IPS-11a (cell line): ENCODE results near the gene TCERG1L.
"Not testable (repeated sequence)": the region's sequence is repeated elsewhere in the genome, so short reads cannot be mapped to it uniquely, and the experiment has no call there.

Source experiments
- H3K4me3 ChIP-seq: one replicate; pipeline ENCODE4 v1.5.1; 2013; ENCODE audit warnings: low read depth, low read length, control low read depth

Gene TCERG1L

DNA sequence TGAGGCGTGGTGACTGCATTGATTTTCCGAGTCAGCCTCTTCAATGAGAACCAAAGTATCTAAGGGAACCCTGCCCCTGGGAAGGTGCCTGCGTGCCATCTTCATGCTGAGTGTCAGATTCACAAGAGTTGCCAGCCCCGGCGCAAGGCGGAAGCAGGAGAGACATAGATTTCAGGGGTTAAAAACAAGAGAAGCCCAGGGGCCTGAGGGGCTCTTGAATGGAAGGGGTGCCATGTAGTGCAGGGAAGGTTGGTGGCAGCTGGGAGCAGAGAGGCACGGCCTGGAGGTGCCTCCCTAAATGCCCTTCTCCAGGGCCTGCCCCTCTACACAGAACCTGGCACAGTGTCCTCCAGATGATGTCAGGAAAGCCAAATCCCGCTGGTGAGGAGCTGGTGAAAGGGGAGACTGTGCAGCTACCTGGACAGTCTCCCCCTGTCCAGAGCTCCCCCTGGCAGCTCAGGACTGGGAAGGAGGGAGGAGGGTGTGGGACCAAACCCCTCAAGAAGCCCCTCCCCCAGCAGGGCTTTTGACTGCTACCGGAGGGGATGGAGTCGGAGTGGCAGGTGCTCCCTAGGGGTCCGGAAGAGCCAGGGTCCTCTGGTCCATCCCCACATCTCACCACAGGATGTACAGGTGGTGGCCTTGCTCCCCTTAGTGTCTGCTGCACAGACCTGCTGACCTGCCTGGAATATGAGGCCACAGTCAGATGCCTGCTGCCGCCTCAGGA lies 137.9 kb downstream of the TCERG1L start:
- no peak overlapping the region for H3K4me3 ChIP-seq

DNA sequence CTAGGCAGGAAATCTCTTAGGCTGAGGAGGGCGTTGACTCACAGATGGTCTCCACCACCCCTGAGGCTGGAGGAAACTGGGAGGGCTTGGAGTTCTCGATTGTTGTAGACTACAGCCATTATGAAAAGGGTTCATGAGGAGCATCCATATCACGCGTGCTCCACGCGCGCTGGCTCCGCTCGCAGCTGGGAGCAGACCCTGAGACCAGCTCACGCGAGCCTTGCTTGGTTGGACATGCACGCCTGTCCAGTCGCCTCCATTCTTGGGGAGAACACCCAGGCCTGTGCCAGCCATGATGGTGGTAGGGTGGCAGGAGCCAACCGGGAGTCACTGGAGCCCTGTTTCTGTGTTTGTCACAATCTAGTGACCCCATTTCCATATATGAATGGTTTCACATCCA lies 139.1 kb downstream of the TCERG1L start:
- no peak overlapping the region for H3K4me3 ChIP-seq

DNA sequence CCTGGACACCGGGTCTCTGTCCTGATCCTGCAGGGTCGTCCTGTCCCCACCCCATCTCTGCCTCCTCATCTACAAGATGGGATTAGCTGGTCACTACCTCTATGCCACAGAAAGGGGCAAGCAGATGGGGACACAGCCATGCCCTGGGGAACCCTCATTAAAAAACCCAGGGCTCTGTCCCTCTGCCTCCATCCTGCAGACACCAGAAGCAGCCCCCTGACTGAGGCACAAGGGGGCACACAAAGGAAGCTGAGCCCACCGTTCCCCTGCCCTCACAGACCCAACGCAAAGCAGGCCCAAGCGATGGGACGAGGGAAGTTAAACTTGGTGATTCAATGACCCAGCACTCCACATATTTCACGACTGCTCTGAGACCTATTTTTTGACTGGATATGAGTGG lies 142.4 kb downstream of the TCERG1L start:
- H3K4me3 ChIP-seq = no peak overlapping the region

DNA sequence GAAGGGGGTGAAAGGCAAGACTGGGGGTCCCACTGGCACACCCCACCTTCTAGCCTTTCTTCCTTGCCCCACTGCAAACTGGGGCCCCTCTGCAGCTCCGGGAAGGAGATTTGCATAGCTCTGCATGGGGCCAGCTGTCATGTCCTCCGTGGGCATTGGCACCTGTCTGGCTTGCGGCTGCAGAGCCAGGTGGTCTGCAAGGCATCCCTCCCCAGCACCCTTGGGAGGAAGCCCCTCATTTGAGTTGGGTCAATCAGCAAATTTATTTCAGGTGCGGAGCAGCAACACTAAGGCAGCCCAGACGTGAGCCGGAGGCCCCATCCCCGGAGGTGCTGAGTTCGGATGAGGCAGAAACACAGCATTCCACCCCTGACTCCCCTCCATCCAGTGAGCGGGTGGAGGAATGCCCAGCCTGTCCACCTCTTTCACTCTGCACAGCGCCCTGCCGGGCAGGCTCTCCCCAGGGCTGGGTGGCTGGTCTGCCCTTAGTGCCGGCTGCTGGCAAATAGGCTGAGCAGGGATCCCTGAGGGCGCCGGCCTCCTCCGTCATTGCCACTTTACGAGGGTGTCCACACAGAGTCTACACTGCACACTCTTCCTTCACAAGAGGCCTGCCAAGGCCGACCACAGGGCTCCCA lies 143.2 kb downstream of the TCERG1L start:
- no peak overlapping the region for H3K4me3 ChIP-seq

DNA sequence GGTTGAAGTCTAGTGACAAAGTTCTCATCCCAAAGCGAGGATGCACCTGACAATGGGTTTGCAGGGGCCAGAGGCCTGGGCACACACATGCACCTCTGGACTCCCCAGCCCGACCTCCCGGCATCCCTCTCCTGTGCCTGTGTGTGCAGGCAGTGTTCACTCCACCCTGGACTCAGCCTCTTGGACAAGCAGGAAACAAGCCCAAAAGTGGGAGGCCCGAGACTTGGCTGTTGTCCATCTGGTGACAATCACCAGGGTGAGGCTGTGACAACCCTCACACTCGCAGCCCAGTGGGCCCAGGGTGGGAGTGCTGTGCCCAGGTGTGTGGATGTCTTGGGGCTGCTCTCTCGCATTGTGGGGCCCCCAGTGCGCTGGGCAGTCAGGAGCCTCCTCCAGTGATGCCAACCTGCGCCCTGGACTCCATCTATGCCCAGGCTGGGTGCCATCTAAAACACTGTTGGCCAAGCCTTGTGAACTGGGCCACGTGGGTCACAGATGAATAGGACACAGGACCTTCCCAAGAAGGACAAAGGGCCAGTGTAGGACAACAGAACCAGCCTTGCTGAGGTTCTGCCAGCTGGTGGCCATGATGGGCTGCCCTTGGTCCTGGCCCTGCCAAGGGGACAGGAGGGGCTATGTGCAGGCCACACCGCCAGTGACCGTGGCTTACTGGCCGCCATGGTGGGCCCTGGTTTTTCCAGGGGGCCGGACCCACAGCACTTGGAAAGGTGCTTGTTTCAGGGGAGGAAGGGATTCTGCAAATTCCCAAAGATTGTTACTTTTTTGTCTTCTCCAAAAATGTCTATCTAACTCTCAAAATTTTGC lies 144.3 kb downstream of the TCERG1L start:
- no peak overlapping the region for H3K4me3 ChIP-seq

DNA sequence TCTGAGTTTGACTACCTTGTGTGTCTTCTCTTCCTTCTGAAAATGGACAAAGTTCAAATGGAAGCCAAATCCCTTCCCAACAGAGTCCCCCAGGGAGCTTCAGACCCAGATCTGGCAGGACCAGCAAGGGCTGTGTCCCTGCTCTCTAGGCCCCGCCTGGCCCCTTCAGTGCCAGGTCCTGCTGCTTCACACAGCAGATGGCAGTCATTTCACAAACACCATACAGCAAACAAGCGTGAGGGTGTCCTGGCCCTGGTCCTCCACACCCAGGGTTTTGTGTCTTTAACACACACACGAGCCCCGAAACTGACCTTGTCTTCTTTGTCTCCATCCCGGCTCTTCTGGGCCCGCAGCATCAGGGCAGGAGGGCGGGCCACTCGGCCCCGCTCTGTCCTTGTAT lies 145.0 kb downstream of the TCERG1L start:
- no peak overlapping the region for H3K4me3 ChIP-seq

DNA sequence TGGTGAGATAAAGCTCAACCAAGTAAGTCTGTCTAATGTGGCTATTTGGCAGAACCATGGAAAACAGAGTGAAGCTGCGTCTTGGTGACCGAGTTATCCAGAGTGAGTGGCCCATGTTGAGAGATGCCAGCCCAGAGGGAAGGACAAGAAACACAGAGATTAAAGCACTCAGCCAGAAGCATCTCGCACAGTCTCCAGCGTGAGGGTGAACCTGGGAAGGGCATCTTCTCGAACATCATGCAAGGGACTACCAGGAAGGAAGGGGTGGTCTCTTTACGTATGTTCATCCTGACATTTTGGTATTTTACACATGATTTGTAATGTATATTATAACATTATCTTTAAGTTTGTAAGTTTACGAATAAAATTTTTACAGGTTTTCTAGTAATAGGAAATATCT lies 146.4 kb downstream of the TCERG1L start:
- H3K4me3 ChIP-seq = no peak overlapping the region

DNA sequence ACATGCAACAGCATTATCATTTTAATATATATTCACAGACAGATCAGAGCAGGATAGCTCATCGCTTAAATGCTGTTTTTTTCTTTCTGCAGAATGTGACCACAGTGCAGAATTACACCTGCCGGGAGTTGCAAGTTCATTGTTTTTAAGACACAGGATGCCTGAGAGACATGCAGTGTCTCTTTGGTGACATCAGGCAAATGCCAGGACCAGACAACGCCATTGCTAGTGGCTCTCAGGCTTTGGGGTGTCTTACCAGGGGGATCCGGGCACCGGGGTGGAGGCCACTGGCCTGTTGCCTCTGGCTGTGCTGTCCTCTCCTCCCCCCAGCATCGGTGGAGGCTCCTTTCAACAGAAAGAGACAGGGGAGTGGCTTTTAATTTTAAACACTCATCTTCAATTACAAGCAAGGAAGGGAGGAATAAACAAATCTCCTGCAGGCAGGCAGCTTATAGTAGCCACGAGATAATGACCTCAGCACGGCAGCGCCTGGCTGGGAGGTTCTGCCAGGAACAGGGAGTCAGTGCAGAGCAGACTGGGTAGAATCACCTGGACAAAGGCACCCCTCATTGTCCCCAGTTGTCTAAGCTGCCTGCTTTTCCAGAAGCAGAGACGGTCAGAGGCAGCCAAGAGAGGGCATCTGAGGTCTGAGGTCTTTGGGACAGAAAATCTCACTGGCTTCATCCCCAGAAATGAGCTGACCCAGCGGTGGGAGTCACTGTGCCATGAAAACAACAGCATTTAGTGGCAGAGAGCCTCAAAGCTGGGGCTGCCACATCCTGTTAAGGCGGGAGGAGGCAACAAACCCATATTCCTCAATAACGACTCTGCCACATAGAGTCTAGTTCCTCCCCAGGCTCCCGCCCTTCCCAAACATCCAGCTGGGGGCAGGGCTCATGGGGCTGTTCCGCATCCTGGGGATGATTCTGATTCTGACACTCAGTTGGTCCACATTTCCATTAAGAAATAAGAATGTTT lies 148.4 kb downstream of the TCERG1L start:
- H3K4me3 ChIP-seq = no peak overlapping the region

DNA sequence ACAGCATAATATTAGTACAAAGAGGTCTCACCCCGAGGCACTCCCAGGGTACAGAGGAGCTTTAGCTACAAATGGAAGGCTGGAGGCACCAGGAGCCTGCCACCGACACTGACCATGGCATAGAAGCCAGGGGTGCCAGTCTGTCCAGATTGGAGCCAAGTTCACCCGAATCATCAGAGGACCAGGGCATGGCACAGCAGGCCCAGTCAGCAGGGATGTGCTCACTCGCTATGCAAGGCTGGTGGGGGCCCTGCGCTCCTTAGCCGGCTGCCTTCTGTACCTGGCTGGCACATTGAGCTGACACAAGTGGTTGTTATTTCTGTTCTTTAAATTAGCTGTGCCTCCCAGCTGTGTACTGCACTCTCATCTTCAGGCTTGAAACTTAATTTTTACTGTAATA lies 149.3 kb downstream of the TCERG1L start:
- H3K4me3 ChIP-seq = no peak overlapping the region

DNA sequence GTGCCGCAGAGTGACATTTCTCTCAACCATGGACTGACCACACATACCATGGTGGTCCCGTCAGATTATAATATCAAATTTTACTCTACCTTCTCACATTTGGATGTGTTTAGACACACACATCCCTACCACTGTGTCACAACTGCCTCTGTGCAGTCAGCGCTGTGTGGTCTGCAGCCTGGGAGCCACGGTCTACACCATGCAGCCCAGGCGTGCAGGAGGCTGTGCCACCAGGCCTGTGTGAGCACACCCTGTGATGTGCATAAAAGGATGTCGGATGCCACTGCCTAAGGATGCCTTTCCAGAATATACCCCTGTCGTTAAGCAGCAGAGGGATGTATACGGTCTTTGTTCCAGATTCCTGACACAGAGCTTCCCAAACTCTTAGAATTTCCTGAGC lies 150.4 kb downstream of the TCERG1L start:
- H3K4me3 ChIP-seq = no peak overlapping the region

DNA sequence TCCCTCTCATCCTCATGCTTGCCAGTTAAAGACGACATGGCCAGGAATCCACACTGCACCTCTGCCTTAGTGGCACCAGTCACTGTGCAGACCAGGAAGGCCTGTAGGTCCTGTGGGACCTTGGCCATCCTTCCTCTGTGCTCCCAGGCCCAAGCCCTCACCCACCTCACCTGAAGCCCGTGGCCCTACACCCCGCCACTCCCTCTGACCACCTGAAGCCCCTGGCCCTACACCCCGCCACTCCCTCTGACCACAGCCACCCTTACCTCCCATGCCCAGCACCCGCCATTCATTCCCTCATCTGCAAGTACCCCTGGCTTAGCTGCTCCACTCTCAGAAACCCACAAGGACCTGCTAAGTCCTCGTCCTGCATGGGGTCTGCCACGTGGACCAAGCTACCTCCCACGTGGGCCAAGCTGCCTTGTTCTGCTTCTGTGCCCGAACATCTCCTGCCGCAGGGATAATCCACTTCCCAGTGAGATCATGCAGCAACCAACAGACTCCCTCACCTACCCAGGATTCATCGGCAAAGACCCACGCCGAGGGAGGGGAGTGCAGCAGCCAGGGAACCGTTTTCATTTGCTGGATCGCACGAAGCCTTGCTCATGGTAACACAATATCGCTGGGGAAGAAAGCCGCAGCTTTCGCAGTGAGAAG lies 151.2 kb downstream of the TCERG1L start:
- H3K4me3 ChIP-seq = no peak overlapping the region

DNA sequence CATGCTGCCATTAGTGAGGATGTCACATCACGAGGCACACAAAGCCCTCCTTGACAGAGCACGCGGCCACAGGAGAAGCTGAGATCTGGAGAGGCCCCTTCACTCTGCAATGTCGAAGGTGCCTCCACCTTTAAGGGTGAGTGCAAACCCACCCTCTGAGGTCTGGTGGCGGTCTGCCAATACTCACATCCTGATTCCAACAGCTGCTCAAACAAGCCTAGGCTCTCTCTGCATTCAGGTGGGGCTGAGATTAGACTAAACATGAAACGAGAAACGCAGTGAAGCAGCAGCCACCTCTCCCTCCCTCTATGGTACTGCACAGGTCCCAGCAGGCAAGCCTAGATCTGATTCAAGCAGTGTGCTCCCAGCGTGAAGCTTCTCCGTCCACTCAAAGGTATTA lies 151.8 kb downstream of the TCERG1L start:
- H3K4me3 ChIP-seq = no peak overlapping the region

DNA sequence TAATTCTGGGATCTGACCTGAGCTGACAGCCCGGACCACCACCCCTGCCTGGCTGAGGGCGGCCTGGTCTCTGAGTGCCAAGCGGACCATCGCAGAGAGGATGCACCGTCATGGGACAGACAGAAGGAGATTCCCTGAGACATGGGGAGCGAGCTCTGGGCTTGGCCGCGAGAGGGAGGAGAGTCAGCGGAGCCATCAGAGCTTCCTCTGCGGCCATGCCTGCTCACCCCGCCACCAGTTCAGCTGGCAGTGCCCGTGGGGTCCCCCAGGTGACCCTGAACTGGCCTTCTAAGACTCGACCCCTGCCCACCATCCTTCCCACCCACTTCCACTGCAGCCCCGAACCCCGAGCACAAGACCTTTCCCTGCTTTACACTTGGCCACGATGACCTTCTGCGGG lies 152.8 kb downstream of the TCERG1L start:
- H3K4me3 ChIP-seq = no peak overlapping the region

DNA sequence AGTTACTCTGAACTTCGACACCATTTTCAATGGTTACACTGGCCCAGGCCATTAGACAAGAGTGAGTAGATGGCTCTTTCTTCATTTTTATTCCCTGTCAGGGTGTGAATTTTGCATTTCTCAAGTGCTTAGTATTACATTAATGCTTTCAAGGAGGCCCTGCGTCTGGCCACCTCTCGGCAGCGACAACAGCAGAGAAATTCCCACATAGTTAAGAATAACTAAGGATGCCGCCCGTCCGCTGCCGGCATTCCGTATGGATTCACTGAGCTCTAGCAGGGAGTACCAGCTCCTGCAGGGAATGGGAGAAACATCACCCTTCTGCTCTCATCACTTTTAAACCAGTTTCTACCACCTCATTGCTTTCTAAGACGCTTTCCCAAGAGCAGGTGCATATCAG lies 153.6 kb downstream of the TCERG1L start:
- H3K4me3 ChIP-seq = no peak overlapping the region

DNA sequence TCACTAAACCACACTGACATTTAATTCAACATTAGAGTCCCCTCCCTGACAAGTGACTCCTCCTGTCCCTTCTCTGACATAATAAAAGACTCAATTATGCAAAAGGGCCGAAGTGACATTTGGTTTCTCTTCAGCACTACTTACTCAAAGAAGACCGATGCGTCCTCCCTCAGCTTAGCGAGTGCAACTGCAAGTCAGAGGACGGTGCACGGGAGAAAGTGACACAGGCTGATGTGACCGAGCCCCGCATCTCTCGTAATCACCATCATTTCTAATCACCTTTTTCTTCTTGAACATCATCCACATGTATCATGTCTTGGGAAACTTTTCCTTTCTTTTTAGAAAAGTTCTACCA lies 155.7 kb downstream of the TCERG1L start:
- H3K4me3 ChIP-seq = no peak overlapping the region

DNA sequence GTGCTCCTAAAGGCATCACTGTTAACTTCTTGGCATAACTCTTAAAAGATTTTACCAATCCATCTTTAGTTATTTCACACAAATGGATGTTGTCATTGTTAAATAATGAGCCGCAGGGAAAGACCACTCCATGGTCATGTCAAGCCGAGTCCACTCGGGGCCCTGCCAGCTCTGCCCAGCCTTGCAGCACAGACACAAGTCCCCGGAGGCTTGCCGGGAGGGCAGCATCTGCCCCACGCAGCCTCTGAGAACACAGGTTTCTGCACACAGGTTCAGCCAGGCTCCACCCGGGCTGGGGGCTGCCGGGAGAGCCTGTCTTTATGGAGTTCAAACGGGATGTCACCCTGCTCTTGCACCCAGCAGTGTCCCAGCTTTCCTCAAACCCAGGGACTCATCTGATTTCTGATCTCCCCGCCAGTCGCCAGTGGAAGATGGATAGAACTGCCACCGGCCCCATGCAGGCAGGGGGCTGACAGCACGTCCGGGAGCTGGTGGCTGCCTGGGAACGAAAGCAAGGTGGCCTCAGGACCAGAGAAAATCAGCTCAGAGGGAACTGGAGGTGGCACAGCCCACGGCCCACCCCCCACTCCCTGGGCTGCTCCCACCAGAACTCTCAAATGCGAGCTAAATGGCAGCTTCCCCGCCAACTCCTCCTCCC lies 156.2 kb downstream of the TCERG1L start:
- H3K4me3 ChIP-seq = no peak overlapping the region

DNA sequence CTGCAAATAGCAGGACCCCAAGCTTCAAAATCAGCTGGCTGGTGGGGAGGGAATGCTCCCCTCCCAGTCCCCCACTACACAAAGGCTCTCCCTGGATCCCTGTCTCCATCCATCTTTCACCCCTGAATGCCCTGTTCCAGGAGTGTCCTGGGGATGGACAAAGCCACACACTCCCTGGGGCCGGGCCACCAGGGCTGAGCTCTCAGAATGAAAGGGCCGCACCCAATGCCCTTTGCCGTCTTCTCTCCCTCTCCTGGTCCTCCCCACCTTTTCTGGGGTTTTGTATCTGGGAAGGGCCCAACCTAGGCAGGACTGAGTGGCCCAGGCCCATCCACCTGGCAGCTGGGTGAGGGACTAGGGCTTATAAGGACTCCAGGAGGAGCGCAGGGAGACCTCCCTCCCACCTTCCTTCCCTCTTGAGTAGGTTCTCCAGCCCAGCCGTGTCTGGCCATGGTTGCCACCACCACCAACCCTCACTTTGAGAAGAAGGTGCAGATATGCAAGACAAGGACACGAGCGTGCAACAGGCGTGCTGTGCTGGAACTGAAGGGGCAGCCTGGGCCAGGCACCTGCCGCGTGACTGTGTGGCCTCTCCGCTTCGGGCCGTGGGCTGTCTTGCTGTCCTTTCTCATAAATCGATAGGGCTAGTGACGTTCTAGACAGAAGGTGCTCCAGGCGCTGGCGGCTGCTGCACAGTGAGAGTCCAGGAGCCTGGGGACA lies 157.1 kb downstream of the TCERG1L start:
- H3K4me3 ChIP-seq = no peak overlapping the region

DNA sequence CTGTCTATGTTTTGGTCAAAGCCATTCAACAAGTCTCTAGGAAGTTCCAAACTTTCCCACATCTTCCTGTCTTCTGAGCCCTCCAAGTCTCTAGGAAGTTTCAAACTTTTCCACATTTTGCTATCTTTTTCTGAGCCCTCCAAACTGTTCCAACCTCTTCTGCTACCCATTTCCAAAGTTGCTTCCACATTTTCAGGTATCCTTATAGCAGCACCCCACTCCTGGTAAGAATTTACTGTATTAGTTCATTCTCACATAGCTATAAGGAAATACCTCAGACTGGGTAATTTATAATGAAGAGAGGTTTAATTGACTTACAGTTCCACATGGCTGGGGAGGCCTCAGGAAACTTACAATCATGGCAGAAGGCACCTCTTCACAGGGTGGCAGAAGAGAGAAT lies 159.1 kb downstream of the TCERG1L start:
- H3K4me3 ChIP-seq = not testable (repeated sequence)

DNA sequence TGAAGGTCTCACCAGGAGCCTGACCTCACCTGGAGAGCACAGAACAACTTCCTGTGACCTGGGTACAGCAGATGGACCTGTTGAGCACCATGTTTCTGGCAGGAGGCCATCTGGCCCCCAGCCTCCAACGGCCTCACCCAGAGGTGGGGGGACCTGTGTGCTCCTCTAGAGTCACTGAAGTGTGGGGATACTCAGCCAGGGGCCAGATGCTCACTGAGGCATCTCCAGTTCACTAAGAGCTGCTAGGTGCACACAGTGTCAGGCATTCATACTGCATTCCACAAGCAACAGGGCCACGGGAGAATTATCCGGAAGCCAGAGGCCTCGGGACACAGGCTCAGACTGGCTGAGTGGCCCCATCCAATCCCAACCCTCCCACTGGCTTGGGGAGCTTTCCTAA lies 161.4 kb downstream of the TCERG1L start:
- no peak overlapping the region for H3K4me3 ChIP-seq
